D721Med (cell line): ENCODE data around the gene TDRD10.

Experiments used
- DNase-seq: peaks from one replicate; pipeline ENCODE4 v3.0.0; 2011; ENCODE audit warnings: low spot score; ENCODE audit not compliant: insufficient read length
- FAIRE-seq: peaks from 2 replicates; lab custom pipeline; 2011; peaks lifted over from hg19 to GRCh38; lab: Jason Lieb, UNC
- TF ChIP-seq, protein P1 (sequence below): IDR thresholded peaks from 2 replicates; pipeline ENCODE4 v1.5.1; 2012; ENCODE audit warnings: mild to moderate bottlenecking, control low read depth; ENCODE audit not compliant: insufficient read depth; ENCODE audit errors: missing control alignments

Gene TDRD10

DNA sequence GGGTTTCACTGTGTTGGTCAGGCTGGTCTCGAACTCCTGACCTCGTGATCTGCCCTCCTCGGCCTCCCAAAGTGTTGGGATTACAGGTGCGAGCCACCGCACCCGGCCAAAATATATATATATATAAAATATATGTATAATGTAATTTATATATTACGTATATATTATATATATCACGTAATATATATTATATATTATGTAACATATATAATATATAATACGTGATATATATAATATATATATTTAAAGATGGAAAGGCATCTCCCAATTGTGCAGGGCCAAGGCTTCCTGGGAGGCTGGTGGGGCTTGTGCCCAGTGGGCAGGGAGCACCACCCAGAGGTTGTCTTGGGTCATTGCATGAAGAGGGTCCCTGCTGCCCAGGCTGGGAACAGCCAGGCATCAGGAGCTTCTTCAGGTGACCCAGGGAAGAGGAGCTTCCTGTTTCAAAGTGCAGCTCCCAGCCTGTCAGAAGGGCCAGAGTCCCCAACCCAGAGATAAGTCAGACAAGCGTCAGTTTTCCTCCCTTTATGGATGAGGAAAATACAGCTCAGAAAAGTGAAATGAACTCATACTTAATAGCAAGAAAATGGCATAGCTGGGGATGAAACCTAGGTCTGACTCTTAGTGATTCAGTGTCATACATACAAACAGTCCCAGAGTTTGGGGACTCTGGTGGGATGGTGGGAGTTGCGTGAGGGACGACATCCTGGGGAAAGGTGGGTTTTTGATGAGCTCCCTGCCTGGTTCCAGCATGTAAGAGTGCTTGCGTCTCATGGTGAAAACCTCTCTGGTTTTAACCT, 44.4 kb downstream of the TDRD10 start:
- FAIRE-seq (no peak), DNase-seq (peak; percentile 87)
- TF ChIP-seq, protein P1, sequence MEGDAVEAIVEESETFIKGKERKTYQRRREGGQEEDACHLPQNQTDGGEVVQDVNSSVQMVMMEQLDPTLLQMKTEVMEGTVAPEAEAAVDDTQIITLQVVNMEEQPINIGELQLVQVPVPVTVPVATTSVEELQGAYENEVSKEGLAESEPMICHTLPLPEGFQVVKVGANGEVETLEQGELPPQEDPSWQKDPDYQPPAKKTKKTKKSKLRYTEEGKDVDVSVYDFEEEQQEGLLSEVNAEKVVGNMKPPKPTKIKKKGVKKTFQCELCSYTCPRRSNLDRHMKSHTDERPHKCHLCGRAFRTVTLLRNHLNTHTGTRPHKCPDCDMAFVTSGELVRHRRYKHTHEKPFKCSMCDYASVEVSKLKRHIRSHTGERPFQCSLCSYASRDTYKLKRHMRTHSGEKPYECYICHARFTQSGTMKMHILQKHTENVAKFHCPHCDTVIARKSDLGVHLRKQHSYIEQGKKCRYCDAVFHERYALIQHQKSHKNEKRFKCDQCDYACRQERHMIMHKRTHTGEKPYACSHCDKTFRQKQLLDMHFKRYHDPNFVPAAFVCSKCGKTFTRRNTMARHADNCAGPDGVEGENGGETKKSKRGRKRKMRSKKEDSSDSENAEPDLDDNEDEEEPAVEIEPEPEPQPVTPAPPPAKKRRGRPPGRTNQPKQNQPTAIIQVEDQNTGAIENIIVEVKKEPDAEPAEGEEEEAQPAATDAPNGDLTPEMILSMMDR = peak; percentile 88

DNA sequence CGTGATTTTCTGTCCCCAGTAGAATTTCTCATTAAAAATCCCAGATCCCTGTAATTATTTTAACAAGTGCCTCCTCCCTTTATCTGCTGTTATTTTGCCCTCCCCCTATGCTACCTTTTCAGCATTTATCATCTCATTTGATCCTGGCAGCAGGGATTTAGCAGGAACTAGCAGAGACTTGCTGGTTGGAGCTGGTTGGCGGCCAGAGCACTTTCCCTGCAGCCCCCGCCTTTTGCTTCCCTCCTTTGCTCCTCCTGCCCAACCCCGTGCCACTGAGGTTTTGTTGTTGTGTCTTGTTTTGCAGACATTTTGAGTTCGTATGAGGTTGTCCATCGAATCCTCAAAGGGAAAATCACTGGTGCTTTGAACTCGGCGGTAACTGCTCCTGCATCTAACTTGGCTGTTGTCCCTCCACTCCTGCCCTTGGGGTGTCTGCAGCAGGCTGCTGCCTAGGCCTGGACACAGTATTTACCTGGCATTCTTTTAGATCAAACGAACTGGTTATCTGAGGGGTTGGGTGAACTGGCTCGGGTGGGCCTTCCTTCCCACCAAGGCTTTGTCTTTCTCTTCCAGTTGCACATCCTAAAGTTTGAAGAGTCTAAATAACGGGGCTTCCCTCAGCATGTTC, 45.2 kb downstream of the TDRD10 start:
- TF ChIP-seq, protein P1 = no peak
- no peak for DNase-seq
- FAIRE-seq = no peak

DNA sequence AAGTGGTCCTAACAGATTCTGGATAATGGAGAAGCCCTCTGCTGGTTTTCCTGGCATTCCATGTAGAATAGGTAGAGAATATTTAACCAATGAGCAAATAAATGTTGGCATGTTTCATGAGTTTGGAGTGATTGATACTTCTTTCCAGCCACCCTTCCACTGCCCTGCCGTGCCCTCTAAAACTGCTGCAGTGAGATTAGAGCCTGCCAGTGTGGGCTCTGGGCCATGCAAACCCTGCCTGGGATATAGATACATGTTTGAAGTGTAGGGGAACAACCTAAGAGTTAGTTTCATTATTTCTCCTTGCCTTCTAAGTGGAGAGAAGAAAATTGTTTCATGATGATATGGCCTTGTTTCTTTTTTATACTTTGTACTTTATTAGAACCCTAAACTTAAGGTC, 46.0 kb downstream of the TDRD10 start:
- FAIRE-seq (no peak), DNase-seq (no peak)
- TF ChIP-seq, protein P1 = no peak

DNA sequence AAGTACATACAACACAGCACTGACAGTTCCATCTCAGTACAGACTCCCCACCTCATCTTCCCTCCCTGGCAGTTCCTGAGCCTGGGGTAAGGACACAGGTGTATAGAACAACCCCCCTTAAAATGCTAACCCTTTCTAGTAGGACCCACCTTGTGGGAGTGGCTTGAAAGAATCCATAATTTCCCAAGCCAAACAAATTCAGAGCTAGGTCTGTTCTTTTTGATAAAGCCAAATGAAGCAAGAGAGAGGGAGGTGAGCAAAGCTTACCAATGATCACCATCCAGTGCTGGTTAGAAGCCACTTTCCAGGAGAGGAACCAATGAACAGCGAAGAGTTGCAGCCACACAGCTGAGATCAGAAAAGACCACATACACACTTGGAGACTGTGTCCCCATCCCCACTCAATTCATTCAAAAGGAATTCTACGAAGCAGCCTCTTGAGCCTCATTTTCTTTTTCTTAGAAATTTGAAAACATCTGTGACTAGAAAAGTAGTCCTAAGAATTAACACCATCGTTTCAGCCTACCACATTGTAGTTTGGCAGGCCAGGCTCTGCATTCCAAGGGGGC, 47.3 kb downstream of the TDRD10 start:
- no peak for FAIRE-seq
- no peak for DNase-seq
- TF ChIP-seq, protein P1 = no peak

DNA sequence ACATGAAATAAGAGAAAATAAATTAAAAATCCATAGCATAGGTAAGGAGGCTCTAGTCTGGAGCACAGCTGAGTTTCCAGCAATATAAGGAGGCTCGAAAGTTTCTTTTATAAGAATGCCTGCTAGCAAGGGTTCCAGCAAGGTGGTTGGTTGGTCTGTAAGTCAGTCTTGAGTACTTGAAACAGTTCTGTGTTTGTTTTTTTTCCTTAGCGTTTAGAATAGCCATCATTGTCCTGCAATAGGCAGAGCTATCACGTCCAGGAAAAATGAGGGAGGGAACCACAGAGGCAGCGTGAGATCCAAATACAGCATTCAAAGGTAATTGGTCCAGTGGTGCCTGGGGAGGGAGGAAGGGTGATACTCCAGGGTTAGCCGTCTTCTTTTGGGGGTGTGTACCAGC, 48.1 kb downstream of the TDRD10 start:
- TF ChIP-seq, protein P1 = no peak
- DNase-seq (no peak), FAIRE-seq (no peak)

DNA sequence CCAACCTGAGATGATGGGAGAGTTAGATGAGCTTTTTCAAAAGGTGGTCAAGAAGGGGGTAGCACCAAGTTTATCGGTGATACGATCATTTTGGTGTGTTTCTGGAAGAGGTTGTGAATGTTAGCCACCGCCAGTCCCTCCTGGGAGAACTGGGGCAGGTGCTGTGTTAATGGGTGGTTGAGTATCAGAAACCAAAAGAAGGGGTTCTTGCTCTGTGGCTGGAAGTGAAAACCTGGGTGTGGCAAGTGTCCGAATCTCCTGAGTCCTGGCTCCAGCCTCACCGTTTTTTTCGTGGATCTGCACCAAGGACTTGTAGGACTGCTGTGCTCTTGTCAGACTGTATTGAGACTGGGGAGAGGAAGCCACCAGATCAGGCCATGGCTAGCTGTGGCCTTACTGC, 48.6 kb downstream of the TDRD10 start:
- FAIRE-seq = no peak
- TF ChIP-seq, protein P1 = no peak
- no peak for DNase-seq
